ENCODE measurements around the gene KRTAP15-1. TPM values are rescaled to one million over a fixed set of nuclear protein-coding genes. Genes with fewer than 3 reads are reported as not detected.

The KRTAP15-1 gene
- total RNA-seq, 1 donor from 2014 or later: not detected

DNA sequence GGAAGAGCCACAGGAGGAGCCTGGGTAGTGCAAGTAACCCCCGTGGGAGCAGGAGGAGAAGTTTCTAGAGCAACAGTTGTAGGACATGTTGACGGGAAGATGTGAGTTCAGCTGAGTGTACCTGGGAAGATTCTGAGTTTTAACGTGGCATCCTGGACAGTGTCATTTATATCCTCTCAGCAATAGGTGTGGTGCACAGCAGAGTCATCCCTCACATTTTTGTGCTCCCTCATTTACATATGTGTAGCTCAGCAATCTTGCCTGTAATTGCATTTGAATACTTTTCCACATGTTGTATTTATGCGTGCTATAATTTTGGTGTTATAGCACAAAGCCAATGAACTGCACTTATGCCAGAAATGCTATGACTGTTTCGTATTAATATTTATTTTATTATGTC lies 14.2 kb upstream of the KRTAP15-1 start, which contains the start of gene KRTAP13-3:
KRTAP13-3 (minus strand) TSS at position 101 of the 400 bp plus-strand sequence; CDS start at position 87, 14 bp downstream.
- H3K9me3 Mint-ChIP-seq: peaks cover 2% of the 10 kb centered on the region
- H3K4me1 Mint-ChIP-seq: peaks cover 4% of the 10 kb centered on the region
- H3K36me3 Mint-ChIP-seq (ENCODE audit: low read depth): no peaks in the 10 kb centered on the region
- H3K27ac Mint-ChIP-seq (ENCODE audit: unreplicated experiment): no peak within 1 kb of the TSS
- H3K27me3 Mint-ChIP-seq (ENCODE audit: low read depth): peaks cover 7% of the 10 kb centered on the region
- DNase-seq (ENCODE audit: low read depth, low spot score): no peak
- no peak within 1 kb of the TSS for H3K4me3 Mint-ChIP-seq
- TF ChIP-seq, protein P1, sequence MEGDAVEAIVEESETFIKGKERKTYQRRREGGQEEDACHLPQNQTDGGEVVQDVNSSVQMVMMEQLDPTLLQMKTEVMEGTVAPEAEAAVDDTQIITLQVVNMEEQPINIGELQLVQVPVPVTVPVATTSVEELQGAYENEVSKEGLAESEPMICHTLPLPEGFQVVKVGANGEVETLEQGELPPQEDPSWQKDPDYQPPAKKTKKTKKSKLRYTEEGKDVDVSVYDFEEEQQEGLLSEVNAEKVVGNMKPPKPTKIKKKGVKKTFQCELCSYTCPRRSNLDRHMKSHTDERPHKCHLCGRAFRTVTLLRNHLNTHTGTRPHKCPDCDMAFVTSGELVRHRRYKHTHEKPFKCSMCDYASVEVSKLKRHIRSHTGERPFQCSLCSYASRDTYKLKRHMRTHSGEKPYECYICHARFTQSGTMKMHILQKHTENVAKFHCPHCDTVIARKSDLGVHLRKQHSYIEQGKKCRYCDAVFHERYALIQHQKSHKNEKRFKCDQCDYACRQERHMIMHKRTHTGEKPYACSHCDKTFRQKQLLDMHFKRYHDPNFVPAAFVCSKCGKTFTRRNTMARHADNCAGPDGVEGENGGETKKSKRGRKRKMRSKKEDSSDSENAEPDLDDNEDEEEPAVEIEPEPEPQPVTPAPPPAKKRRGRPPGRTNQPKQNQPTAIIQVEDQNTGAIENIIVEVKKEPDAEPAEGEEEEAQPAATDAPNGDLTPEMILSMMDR (conservative IDR thresholded peaks at IDR 0.05): no peak

DNA sequence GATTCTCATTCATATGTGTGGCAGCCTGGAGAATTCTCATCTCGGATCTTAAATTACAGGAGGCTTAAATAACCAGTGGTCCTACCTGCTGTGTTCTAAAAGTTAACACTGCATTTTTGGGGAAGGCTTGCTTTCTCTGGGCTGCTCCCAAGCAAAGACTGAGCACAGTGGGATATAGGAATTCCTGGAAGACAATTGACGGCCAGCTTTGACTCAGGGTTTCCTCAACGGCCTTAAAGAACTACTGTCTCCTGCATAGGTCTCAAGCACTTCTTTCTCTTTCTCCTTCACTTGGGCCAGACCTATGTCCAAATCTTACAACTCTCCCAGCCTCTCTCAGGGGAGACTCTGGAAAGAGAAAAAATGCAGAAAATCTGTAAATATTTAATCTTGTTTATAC lies 13.3 kb upstream of the KRTAP15-1 start:
- Mint-ChIP-seq H3K4me3 (no peak overlapping the region), H3K4me1 (peaks cover 4% of the 10 kb centered on the region), H3K27me3 (ENCODE audit: low read depth) (peaks cover 7% of the 10 kb centered on the region), H3K27ac (ENCODE audit: unreplicated experiment) (no peak overlapping the region), H3K36me3 (ENCODE audit: low read depth) (no peaks in the 10 kb centered on the region), H3K9me3 (peaks cover 2% of the 10 kb centered on the region)
- DNase-seq (ENCODE audit: low read depth, low spot score): no peak
- TF ChIP-seq, protein P1 (conservative IDR thresholded peaks at IDR 0.05): no peak

DNA sequence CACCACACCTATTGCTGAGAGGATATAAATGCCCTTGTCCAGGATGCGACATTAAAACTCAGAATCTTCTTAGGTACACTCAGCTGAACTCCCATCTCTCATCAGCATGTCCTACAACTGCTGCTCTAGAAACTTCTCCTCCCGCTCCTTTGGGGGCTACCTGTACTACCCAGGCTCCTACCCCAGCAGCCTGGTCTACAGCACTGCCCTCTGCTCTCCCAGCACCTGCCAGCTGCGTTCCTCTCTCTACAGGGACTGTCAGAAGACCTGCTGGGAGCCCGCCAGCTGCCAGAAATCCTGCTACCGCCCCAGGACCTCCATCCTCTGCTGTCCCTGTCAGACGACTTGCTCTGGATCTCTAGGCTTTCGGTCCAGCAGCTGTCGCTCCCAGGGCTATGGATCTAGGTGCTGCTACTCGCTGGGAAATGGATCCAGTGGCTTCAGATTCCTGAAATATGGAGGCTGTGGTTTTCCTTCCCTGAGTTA lies 9.9 kb upstream of the KRTAP15-1 start, which contains the start of gene KRTAP13-4:
KRTAP13-4 (plus strand) TSS at position 51 of the 486 bp plus-strand sequence; CDS start at position 107, 56 bp downstream.
- Mint-ChIP-seq H3K27me3 (ENCODE audit: low read depth) (peaks cover 15% of the 10 kb centered on the region), H3K36me3 (ENCODE audit: low read depth) (no peaks in the 10 kb centered on the region), H3K4me3 (no peak within 1 kb of the TSS), H3K9me3 (peaks cover 3% of the 10 kb centered on the region), H3K27ac (ENCODE audit: unreplicated experiment) (no peak within 1 kb of the TSS), H3K4me1 (peaks cover 4% of the 10 kb centered on the region)
- no peak for DNase-seq (ENCODE audit: low read depth, low spot score)
- TF ChIP-seq, protein P1 (conservative IDR thresholded peaks at IDR 0.05): no peak

DNA sequence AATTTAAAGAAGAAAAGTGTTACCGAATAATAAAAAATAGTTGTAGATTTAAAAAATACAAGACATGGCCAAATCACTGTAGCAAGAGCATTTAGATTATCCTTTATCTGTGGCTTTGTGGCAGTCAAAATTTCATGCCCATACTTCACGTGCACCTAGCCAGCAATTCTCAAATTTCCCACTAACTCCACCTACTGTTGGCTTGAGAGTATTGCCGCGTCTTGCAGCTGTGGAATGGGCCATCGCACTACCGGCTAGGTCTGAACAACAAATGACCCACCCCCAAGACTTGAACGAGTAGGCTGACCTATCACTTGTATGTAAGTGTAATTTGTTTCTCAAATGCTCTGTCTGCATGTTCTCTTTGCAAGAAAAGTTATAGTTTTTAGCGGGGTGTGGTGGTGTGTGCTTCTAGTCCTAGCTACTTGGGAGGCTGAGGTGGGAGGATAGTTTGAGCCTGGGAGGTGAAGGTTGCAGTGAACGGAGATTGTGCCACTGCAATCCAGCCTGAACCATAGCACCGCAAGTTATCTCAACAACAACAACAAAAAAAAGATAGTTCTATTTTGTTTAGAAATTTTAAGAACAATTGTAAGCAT lies 5.9 kb upstream of the KRTAP15-1 start:
- Mint-ChIP-seq H3K27me3 (ENCODE audit: low read depth) (peaks cover 29% of the 10 kb centered on the region), H3K9me3 (peaks cover 3% of the 10 kb centered on the region), H3K27ac (ENCODE audit: unreplicated experiment) (no peak overlapping the region), H3K4me1 (peaks cover 4% of the 10 kb centered on the region), H3K36me3 (ENCODE audit: low read depth) (no peaks in the 10 kb centered on the region), H3K4me3 (no peak overlapping the region)
- peak; percentile 28 for DNase-seq (ENCODE audit: low read depth, low spot score)
- TF ChIP-seq, protein P1 (conservative IDR thresholded peaks at IDR 0.05): peak; percentile 67

DNA sequence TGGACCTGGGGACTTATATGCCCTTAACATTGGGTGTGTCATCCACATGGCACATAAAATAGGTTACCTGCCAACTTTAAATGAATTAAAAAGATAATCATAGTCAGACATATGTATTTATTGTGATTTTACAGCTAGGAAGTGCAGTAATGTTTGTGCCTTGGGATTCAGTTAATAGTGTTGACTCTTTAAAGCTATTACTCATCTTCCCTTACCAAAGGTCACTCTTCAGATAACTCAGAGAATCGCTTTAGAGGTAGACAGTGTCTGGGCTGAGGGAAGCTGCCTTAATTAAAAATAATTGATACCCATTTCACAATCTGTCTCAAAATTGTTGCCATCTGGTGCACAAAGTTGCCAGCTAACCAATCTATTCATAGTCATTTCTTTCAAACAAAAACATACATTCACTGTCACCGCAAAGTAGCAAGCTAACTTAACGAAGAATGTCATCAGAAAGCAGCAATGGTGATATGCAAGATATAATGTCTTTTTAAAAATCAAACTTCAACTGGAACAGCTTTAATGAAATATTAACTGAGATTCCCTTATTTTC lies 3.0 kb upstream of the KRTAP15-1 start:
- Mint-ChIP-seq H3K36me3 (ENCODE audit: low read depth) (no peaks in the 10 kb centered on the region), H3K27me3 (ENCODE audit: low read depth) (peaks cover 27% of the 10 kb centered on the region), H3K27ac (ENCODE audit: unreplicated experiment) (no peak overlapping the region), H3K4me3 (no peak overlapping the region), H3K9me3 (peaks cover 6% of the 10 kb centered on the region), H3K4me1 (no peaks in the 10 kb centered on the region)
- TF ChIP-seq, protein P1 (conservative IDR thresholded peaks at IDR 0.05): no peak
- DNase-seq (ENCODE audit: low read depth, low spot score): no peak
